Transverse colon (tissue), 4 donors: ENCODE data around the gene RAP1GDS1. TPM values are rescaled to one million over a fixed set of nuclear protein-coding genes. Genes with fewer than 3 reads are reported as not detected.
"Not testable (repeated sequence)": the region's sequence is repeated elsewhere in the genome, so short reads cannot be mapped to it uniquely, and the experiment has no call there.

Source experiments
- DNase-seq: peaks from one replicate; pipeline ENCODE4 v3.0.0-alpha.2; 2019
- H3K27ac ChIP-seq, 4 donors: fragments of 200-600 bp; sonication (generic); 2 replicates each; pipeline ENCODE4 v1.5.1; 2016 to 2018; ENCODE audit warnings: inconsistent platforms in 4 of 4
- H3K27me3 ChIP-seq: fragments of 200-600 bp; sonication (generic); 2 replicates; pipeline ENCODE4 v1.5.1; 2017; ENCODE audit warnings: inconsistent platforms
- H3K36me3 ChIP-seq, 4 donors: fragments of 200-600 bp; sonication (generic); 2 replicates each; pipeline ENCODE4 v1.5.1; 2017 to 2019; ENCODE audit warnings: inconsistent platforms in 4 of 4
- H3K4me1 ChIP-seq, 4 donors: fragments of 200-600 bp; sonication (generic); 2 replicates each; pipeline ENCODE4 v1.5.1; 2017 to 2020; ENCODE audit warnings: inconsistent platforms in 4 of 4
- H3K4me3 ChIP-seq, 4 donors: fragments of 200-600 bp; sonication (generic); 1 replicate in 1 of 4; 2 replicates in 3 of 4; pipeline versions ENCODE4 v1.5.1 to v1.6.1; 2017 to 2019; ENCODE audit warnings: inconsistent platforms in 4 of 4
- H3K9me3 ChIP-seq, 2 donors: fragments of 200-600 bp; sonication (generic); 2 replicates each; pipeline ENCODE4 v1.5.1; 2017 to 2019; ENCODE audit warnings: inconsistent platforms in 2 of 2
- EP300 ChIP-seq: sonication (generic); formaldehyde crosslinking; IDR thresholded peaks from one replicate; pipeline ENCODE4 v1.6.1; 2017; ENCODE audit warnings: antibody characterized with exemption, low read depth
- POLR2A ChIP-seq: fragments of 450-650 bp; IDR thresholded peaks from one replicate; pipeline ENCODE4 v1.6.1; 2016; ENCODE audit warnings: antibody characterized with exemption, mild to moderate bottlenecking, moderate library complexity
- POLR2AphosphoS5 ChIP-seq, 3 donors: sonication (generic); formaldehyde crosslinking; IDR thresholded peaks; one replicate each; pipeline ENCODE4 v1.6.1; 2016; ENCODE audit warnings: antibody characterized with exemption in 3 of 3
- WGBS, 2 donors: methylation state at CpG; one replicate each; pipeline ENCODE4 v1.1.5; 2018; ENCODE audit warnings: low coverage in 1 of 2; 5-methylcytosine and 5-hydroxymethylcytosine counted together
- in situ Hi-C, 4 donors: fragments of 200-750 bp; cut with MboI; loops; one replicate each; pipeline versions ENCODE4 v1.15.0 to v1.15.1; 2017; ENCODE audit warnings: low sequenced_read_pairs in 3 of 4, low pct_ligation_motif_present in 1 of 4, low pct_unique_long_range_greater_than_20kb in 1 of 4
- intact Hi-C: fragments of 100-400 bp; cut with DNase I; formaldehyde crosslinking; loops from one replicate; pipeline ENCODE4 v1.15.1; 2023; ENCODE audit warnings: low total_unique reads
- total RNA-seq, 4 donors: library from RNA; depleted of rRNA; stranded (reverse); fragments of >200 nt; gene quantifications; one replicate each; pipeline ENCODE4 v1.1.0, GENCODE V29; 2016
- TF ChIP-seq, protein P1 (sequence below), 5 experiments: fragments of 200-600 bp in 3 of 5; fragments of 450-650 bp in 2 of 5; sonication (generic) in 3 of 5; IDR thresholded peaks; 1 replicate in 2 of 5; 2 replicates in 3 of 5; pipeline ENCODE4 v1.5.1; 2016 to 2017; ENCODE audit warnings: antibody characterized with exemption in 5 of 5, inconsistent platforms in 3 of 5, mild to moderate bottlenecking in 2 of 5, moderate library complexity in 1 of 5

Gene RAP1GDS1
- total RNA-seq, 4 donors from 2014 or later, result 6.7 to 44.3 (median 34.2) TPM

DNA sequence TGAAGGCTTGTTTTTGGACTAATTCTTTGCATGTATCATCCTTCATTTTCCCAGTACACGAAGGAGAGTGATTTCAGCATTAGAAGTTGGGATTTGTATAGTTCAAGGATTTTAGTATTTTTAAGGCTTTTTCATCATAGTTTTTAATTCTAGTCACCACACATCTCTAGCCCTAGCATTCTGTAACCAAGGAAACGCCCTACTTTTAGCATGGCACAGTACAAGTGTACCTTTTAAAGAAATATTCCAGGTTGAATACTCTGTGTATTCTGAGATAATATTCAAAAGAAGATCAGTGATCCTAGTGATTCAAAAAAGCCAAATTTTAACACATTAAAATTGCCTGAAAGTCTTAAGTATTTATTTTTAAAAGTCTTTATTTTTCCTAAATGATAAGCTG lies 150.5 kb downstream of the RAP1GDS1 start:
- 92 to 98% methylated on average over 2 of the region's 2 CpGs for WGBS, 2 donors
- in situ Hi-C loops (no loop called here), intact Hi-C loops (no loop called here)
- H3K9me3 ChIP-seq, result peaks cover 8 to 9% of the 10 kb centered on the region in 2 donors
- H3K27me3 ChIP-seq, result no peaks in the 10 kb centered on the region
- TF ChIP-seq EP300 (no peak), POLR2AphosphoS5 (IDR thresholded peaks at IDR 0.05) (no peak), POLR2A (no peak)
- TF ChIP-seq, protein P1, sequence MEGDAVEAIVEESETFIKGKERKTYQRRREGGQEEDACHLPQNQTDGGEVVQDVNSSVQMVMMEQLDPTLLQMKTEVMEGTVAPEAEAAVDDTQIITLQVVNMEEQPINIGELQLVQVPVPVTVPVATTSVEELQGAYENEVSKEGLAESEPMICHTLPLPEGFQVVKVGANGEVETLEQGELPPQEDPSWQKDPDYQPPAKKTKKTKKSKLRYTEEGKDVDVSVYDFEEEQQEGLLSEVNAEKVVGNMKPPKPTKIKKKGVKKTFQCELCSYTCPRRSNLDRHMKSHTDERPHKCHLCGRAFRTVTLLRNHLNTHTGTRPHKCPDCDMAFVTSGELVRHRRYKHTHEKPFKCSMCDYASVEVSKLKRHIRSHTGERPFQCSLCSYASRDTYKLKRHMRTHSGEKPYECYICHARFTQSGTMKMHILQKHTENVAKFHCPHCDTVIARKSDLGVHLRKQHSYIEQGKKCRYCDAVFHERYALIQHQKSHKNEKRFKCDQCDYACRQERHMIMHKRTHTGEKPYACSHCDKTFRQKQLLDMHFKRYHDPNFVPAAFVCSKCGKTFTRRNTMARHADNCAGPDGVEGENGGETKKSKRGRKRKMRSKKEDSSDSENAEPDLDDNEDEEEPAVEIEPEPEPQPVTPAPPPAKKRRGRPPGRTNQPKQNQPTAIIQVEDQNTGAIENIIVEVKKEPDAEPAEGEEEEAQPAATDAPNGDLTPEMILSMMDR (IDR thresholded peaks at IDR 0.05), result no peak
- H3K36me3 ChIP-seq, result peaks cover 0 to 21% (median 0%) of the 10 kb centered on the region in 4 donors
- no peak overlapping the region for H3K4me3 ChIP-seq
- no peaks in the 10 kb centered on the region for H3K4me1 ChIP-seq
- no peak overlapping the region for H3K27ac ChIP-seq
- no peak for DNase-seq

DNA sequence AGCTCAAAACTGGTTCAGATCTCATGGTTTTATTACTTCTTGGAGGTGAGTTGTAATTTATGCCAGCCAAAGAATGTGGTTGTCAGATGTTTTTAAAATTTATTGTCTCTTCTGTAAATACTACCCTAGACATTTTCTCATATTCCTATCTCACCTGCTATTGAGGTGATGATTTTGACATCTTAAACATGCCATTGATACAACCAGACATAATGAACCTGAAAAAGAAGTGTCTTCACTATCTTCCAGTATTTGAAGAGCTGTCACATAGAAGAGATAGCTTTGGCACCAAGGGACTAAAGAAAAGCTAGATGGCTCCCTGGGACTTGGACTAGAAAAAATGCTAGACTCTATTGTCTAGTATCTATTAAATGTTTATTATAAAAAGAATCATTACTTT lies 155.7 kb downstream of the RAP1GDS1 start:
- H3K36me3 ChIP-seq, result peaks cover 0 to 22% (median 5%) of the 10 kb centered on the region in 4 donors
- in situ Hi-C loops (no loop called here), intact Hi-C loops (no loop called here)
- DNase-seq, result no peak
- H3K9me3 ChIP-seq, result peaks cover 8 to 9% of the 10 kb centered on the region in 2 donors
- TF ChIP-seq POLR2AphosphoS5 (IDR thresholded peaks at IDR 0.05) (no peak), EP300 (no peak), POLR2A (no peak)
- TF ChIP-seq, protein P1 (IDR thresholded peaks at IDR 0.05), result no peak
- H3K4me3 ChIP-seq, result no peak overlapping the region
- no peaks in the 10 kb centered on the region for H3K4me1 ChIP-seq
- H3K27ac ChIP-seq, result no peak overlapping the region
- H3K27me3 ChIP-seq, result no peaks in the 10 kb centered on the region

DNA sequence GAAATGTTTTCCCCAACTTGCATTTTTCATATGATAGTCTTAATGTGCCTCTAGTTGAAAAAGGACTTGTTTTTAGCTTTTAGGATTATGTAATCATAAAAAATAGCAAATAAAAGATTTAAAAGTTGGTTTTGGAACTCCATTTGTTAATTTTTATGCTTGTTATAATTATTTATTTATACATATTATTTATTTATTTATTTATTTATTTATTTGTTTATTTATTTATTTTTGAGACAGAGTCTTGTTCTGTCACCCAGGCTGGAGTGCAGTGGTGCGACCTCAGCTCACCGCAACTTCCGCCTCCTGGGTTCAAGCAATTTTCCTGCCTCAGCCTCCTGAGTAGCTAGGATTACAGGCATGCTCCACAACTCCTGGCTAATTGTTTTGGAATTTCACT lies 159.0 kb downstream of the RAP1GDS1 start:
- H3K27me3 ChIP-seq, intact Hi-C loops, H3K4me3 ChIP-seq, H3K4me1 ChIP-seq, H3K9me3 ChIP-seq, DNase-seq, H3K27ac ChIP-seq, in situ Hi-C loops: not testable (repeated sequence)
- peaks cover 0 to 41% (median 9%) of the 10 kb centered on the region in 4 donors for H3K36me3 ChIP-seq
- 96 to 100% methylated on average over 3 of the region's 3 CpGs for WGBS, 2 donors

DNA sequence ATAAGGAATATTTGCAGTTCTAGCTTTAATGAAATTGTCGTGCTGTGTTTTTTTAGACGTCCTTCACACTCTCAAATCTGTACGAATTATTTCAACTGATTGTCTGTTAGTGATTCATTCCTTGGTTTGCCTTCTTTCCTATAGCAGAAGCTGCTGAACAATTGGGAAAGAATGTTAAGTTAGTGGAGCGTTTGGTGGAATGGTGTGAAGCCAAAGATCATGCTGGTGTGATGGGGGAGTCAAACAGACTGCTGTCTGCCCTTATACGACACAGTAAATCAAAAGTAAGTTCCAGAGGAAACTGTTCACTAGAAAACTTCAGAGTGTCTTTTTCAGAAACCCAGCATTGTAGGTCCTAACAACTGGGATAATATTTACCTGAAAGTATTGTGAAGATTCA lies 159.9 kb downstream of the RAP1GDS1 start:
- intact Hi-C loops, result no loop called here
- WGBS, 2 donors, result 87 to 93% methylated on average over 4 to 5 of the region's 5 CpGs
- in situ Hi-C loops, result no loop called here
- H3K9me3 ChIP-seq, result peaks cover 0 to 7% of the 10 kb centered on the region in 2 donors
- H3K27me3 ChIP-seq, result no peaks in the 10 kb centered on the region
- H3K4me1 ChIP-seq, result no peaks in the 10 kb centered on the region
- TF ChIP-seq, protein P1 (IDR thresholded peaks at IDR 0.05), result no peak
- TF ChIP-seq POLR2A (no peak), EP300 (no peak)
- H3K27ac ChIP-seq, result no peak overlapping the region
- H3K36me3 ChIP-seq, result peaks cover 0 to 44% (median 9%) of the 10 kb centered on the region in 4 donors
- no peak overlapping the region for H3K4me3 ChIP-seq
- no peak for DNase-seq

DNA sequence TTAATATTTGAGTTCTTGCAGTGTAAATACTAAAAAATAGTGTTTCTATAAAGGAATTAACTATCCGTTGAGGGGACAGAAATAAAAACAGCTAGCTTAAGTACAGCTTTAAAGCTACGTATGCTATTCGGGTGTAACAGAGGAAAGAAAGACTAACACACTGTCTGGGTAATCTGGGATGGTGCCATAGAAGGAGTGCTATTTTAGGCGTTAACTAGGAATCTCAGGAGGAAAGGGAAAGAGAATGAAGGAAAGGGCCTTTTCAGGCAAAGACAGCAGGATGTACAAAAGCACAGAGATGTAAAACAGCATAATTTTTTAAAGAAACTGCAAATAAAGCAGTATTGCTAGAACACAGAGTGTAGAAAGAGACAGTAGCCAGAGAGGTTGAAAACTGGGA lies 161.8 kb downstream of the RAP1GDS1 start:
- TF ChIP-seq POLR2AphosphoS5 (IDR thresholded peaks at IDR 0.05), result no peak
- no peak for TF ChIP-seq POLR2A
- TF ChIP-seq, protein P1 (IDR thresholded peaks at IDR 0.05), result no peak
- TF ChIP-seq EP300, result no peak
- H3K4me3 ChIP-seq, result no peak overlapping the region
- intact Hi-C loops, result no loop called here
- DNase-seq, result no peak
- 83 to 85% methylated on average over 4 of the region's 4 CpGs for WGBS, 2 donors
- in situ Hi-C loops, result no loop called here
- H3K27me3 ChIP-seq, result no peaks in the 10 kb centered on the region
- H3K9me3 ChIP-seq, result peaks cover 0 to 7% of the 10 kb centered on the region in 2 donors
- H3K4me1 ChIP-seq, result no peaks in the 10 kb centered on the region
- no peak overlapping the region for H3K27ac ChIP-seq
- H3K36me3 ChIP-seq, result peaks cover 0 to 44% (median 9%) of the 10 kb centered on the region in 4 donors
